GM18499 (cell line): ENCODE measurements around the gene CLPSL2.
"Not testable (repeated sequence)": the region's sequence is repeated elsewhere in the genome, so short reads cannot be mapped to it uniquely, and the experiment has no call there.

Experiments
- ATAC-seq: cut with Tn5 transposase; IDR thresholded peaks from one replicate; pipeline ENCODE4 v1.9.1; 2021; ENCODE audit warnings: moderate number of reproducible peaks; ENCODE audit not compliant: insufficient read depth, unreplicated experiment

The CLPSL2 gene

GRCh38 chr6:35776364-35777215, at the start of gene CLPSL2:
TSS of gene CLPSL2 (plus strand) at chr6:35776598. CDS start at chr6:35776619, 21 bp downstream.
- ATAC-seq: no peak

- no peak for ATAC-seq
Measured at GRCh38 chr6:35727231-35727934, 49.0 kb upstream of the CLPSL2 start.

- ATAC-seq: no peak
Measured at GRCh38 chr6:35727935-35728682, 48.3 kb upstream of the CLPSL2 start.

- ATAC-seq: no peak
Measured at GRCh38 chr6:35728683-35729678, 47.4 kb upstream of the CLPSL2 start.

GRCh38 chr6:35729722-35730121, 46.7 kb upstream of the CLPSL2 start:
- no peak for ATAC-seq

GRCh38 chr6:35730745-35731413, 45.5 kb upstream of the CLPSL2 start:
- no peak for ATAC-seq

GRCh38 chr6:35731414-35731735, 45.0 kb upstream of the CLPSL2 start:
- ATAC-seq: peak; percentile 31

- peak; percentile 21 for ATAC-seq
Measured at GRCh38 chr6:35731736-35732532, 44.5 kb upstream of the CLPSL2 start.

- ATAC-seq: no peak
Measured at GRCh38 chr6:35733633-35734032, 42.8 kb upstream of the CLPSL2 start.

- ATAC-seq: not testable (repeated sequence)
Measured at GRCh38 chr6:35734319-35734718, 42.1 kb upstream of the CLPSL2 start.

GRCh38 chr6:35735452-35735851, 40.9 kb upstream of the CLPSL2 start:
- ATAC-seq: no peak

GRCh38 chr6:35736253-35736894, 40.0 kb upstream of the CLPSL2 start:
- no peak for ATAC-seq

- ATAC-seq: no peak
Measured at GRCh38 chr6:35736982-35737412, 39.4 kb upstream of the CLPSL2 start, which contains the start of gene ARMC12. TSS of gene ARMC12 (plus strand) at chr6:35737032. CDS start at chr6:35737109, 77 bp downstream.

GRCh38 chr6:35737413-35738211, 38.8 kb upstream of the CLPSL2 start:
- no peak for ATAC-seq

GRCh38 chr6:35739645-35740524, 36.5 kb upstream of the CLPSL2 start:
- no peak for ATAC-seq

- no peak for ATAC-seq
Measured at GRCh38 chr6:35742842-35743241, 33.6 kb upstream of the CLPSL2 start.
